Medulla oblongata (tissue), 1 donor: Measurements from ENCODE around the gene TCF3.

Experiments
- DNase-seq: peaks from one replicate; pipeline ENCODE4 v3.0.0-alpha.2; 2015; ENCODE audit errors: extremely low spot score

The TCF3 gene

GRCh38 chr19:1566392-1567115 is 85.9 kb downstream of the TCF3 start:
- DNase-seq = peak; percentile 91

- DNase-seq = no peak
Measured at GRCh38 chr19:1563251-1563650, 89.2 kb downstream of the TCF3 start.

GRCh38 chr19:1561236-1561842 is 91.1 kb downstream of the TCF3 start:
- DNase-seq = no peak

GRCh38 chr19:1560286-1560882 is 92.0 kb downstream of the TCF3 start:
- DNase-seq = no peak
